H9 (cell line): ENCODE results near the gene OR52A5. TPM values are rescaled to one million over a fixed set of nuclear protein-coding genes. Genes with fewer than 3 reads are reported as not detected.

ENCODE experiments used
- DNase-seq: peaks from one replicate; pipeline ENCODE4 v3.0.0-alpha.2; 2017
- H2AFZ ChIP-seq: one replicate; pipeline ENCODE4 v1.6.1; 2013; ENCODE audit warnings: mild to moderate bottlenecking, low read length, control low read depth, moderate library complexity
- H2AK5ac ChIP-seq: 2 replicates; pipeline ENCODE4 v1.6.1; 2013; ENCODE audit warnings: low read length, control low read depth, mixed read lengths; ENCODE audit not compliant: insufficient read length
- H2BK120ac ChIP-seq: one replicate; pipeline ENCODE4 v1.6.1; 2013; ENCODE audit warnings: low read depth, mild to moderate bottlenecking, low read length, control low read depth, inconsistent platforms; ENCODE audit not compliant: poor library complexity, severe bottlenecking
- H2BK12ac ChIP-seq: 2 replicates; pipeline ENCODE4 v1.6.1; 2013; ENCODE audit warnings: low read length, control low read depth, mixed read lengths, low read depth; ENCODE audit not compliant: insufficient read length
- H2BK15ac ChIP-seq: 2 replicates; pipeline ENCODE4 v1.6.1; 2013; ENCODE audit warnings: low read depth, low read length, control low read depth
- H2BK20ac ChIP-seq: one replicate; pipeline ENCODE4 v1.6.1; 2013; ENCODE audit warnings: low read depth, mild to moderate bottlenecking, low read length, control low read depth, inconsistent platforms; ENCODE audit not compliant: poor library complexity, severe bottlenecking
- H2BK5ac ChIP-seq: 2 replicates; pipeline ENCODE4 v1.6.1; 2013; ENCODE audit warnings: low read length, control low read depth, mixed read lengths; ENCODE audit not compliant: insufficient read length
- H3K14ac ChIP-seq: 2 replicates; pipeline ENCODE4 v1.6.1; 2013; ENCODE audit warnings: low read length, control low read depth; ENCODE audit not compliant: insufficient read depth
- H3K18ac ChIP-seq: 2 replicates; pipeline ENCODE4 v1.6.1; 2013; ENCODE audit warnings: low read depth, mild to moderate bottlenecking, mixed read lengths, low read length, control low read depth; ENCODE audit not compliant: insufficient read length
- H3K23ac ChIP-seq: 2 replicates; pipeline ENCODE4 v1.6.1; 2013; ENCODE audit warnings: low read length, control low read depth, mixed read lengths, low read depth; ENCODE audit not compliant: insufficient read length
- H3K23me2 ChIP-seq: 2 replicates; pipeline ENCODE4 v1.6.1; 2013; ENCODE audit warnings: low read depth, mild to moderate bottlenecking, mixed read lengths, low read length, control low read depth; ENCODE audit not compliant: insufficient read length, poor library complexity, severe bottlenecking
- H3K27ac ChIP-seq: 2 replicates; pipeline ENCODE4 v1.5.1; 2013; ENCODE audit warnings: low read length, control low read depth, mixed read lengths, low read depth; ENCODE audit not compliant: insufficient read length
- H3K27me3 ChIP-seq: 2 replicates; pipeline ENCODE4 v1.6.1; 2013; ENCODE audit warnings: low read length, control low read depth, inconsistent platforms; ENCODE audit not compliant: insufficient read depth
- H3K4ac ChIP-seq: 2 replicates; pipeline ENCODE4 v1.6.1; 2013; ENCODE audit warnings: low read depth, mild to moderate bottlenecking, control low read depth, inconsistent platforms, low read length, moderate library complexity
- H3K4me1 ChIP-seq: 2 replicates; pipeline ENCODE4 v1.6.1; 2013; ENCODE audit warnings: low read length, control low read depth, inconsistent platforms; ENCODE audit not compliant: insufficient read depth
- H3K4me2 ChIP-seq: 2 replicates; pipeline ENCODE4 v1.6.1; 2013; ENCODE audit warnings: low read length, control low read depth, mixed read lengths; ENCODE audit not compliant: insufficient read length, insufficient read depth
- H3K56ac ChIP-seq: 2 replicates; pipeline ENCODE4 v1.6.1; 2013; ENCODE audit warnings: low read depth, mild to moderate bottlenecking, mixed read lengths, low read length, control low read depth; ENCODE audit not compliant: insufficient read length
- H3K79me1 ChIP-seq: 2 replicates; pipeline ENCODE4 v1.6.1; 2013; ENCODE audit warnings: low read depth, mild to moderate bottlenecking, moderate library complexity, low read length, control low read depth, inconsistent platforms; ENCODE audit not compliant: insufficient read depth, poor library complexity, severe bottlenecking
- H3K79me2 ChIP-seq: 2 replicates; pipeline ENCODE4 v1.6.1; 2013; ENCODE audit warnings: low read length, control low read depth, inconsistent platforms; ENCODE audit not compliant: insufficient read depth
- H3K9ac ChIP-seq: 2 replicates; pipeline ENCODE4 v1.6.1; 2013; ENCODE audit warnings: low read length, control low read depth, mixed read lengths; ENCODE audit not compliant: insufficient read length; ENCODE audit errors: extremely low read depth
- H3K9me3 ChIP-seq: one replicate; pipeline ENCODE4 v1.6.1; 2013; ENCODE audit warnings: low read depth, low read length, inconsistent platforms; ENCODE audit not compliant: control insufficient read depth
- H3T11ph ChIP-seq: one replicate; pipeline ENCODE4 v1.6.1; 2013; ENCODE audit warnings: mild to moderate bottlenecking, low read length, control low read depth, inconsistent platforms
- H4K20me1 ChIP-seq: one replicate; pipeline ENCODE4 v1.6.1; 2013; ENCODE audit not compliant: control insufficient read depth, insufficient read length, insufficient read depth
- H4K5ac ChIP-seq: 2 replicates; pipeline ENCODE4 v1.6.1; 2013; ENCODE audit warnings: low read depth, mild to moderate bottlenecking, mixed read lengths, low read length, control low read depth; ENCODE audit not compliant: insufficient read length
- H4K8ac ChIP-seq: replicated peaks from 2 replicates; pipeline ENCODE4 v1.6.1; 2013; ENCODE audit warnings: low read length, control low read depth, mixed read lengths, low read depth; ENCODE audit not compliant: insufficient read length
- H4K91ac ChIP-seq: 2 replicates; pipeline ENCODE4 v1.6.1; 2013; ENCODE audit warnings: low read depth, mild to moderate bottlenecking, moderate library complexity, mixed read lengths, low read length, control low read depth; ENCODE audit not compliant: insufficient read length
- H3K27ac Mint-ChIP-seq, 3 experiments: 2 replicates in 2 of 3; 3 replicates in 1 of 3; pipeline ENCODE4 v1.8.0; 2020 to 2021; ENCODE audit warnings: mixed read lengths in 3 of 3, mild to moderate bottlenecking in 1 of 3, moderate library complexity in 1 of 3
- H3K27me3 Mint-ChIP-seq: 2 replicates; pipeline ENCODE4 v1.8.0; 2021; ENCODE audit warnings: low read depth, mild to moderate bottlenecking, moderate library complexity, mixed read lengths
- H3K36me3 Mint-ChIP-seq, 3 experiments: 2 replicates in 2 of 3; 3 replicates in 1 of 3; pipeline ENCODE4 v1.8.0; 2020 to 2021; ENCODE audit warnings: low read depth in 3 of 3, mixed read lengths in 3 of 3; ENCODE audit not compliant: insufficient read depth in 1 of 3
- H3K4me1 Mint-ChIP-seq, 2 experiments: 2 replicates each; pipeline ENCODE4 v1.8.0; 2020; ENCODE audit warnings: mixed read lengths in 2 of 2
- H3K4me3 Mint-ChIP-seq, 2 experiments: 2 replicates in 1 of 2; 3 replicates in 1 of 2; pipeline ENCODE4 v1.8.0; 2020 to 2021; ENCODE audit warnings: mild to moderate bottlenecking in 2 of 2, mixed read lengths in 2 of 2, moderate library complexity in 1 of 2
- H3K9me3 Mint-ChIP-seq, 2 experiments: 2 replicates in 1 of 2; 3 replicates in 1 of 2; pipeline ENCODE4 v1.8.0; 2020; ENCODE audit warnings: mild to moderate bottlenecking in 2 of 2, mixed read lengths in 2 of 2, moderate library complexity in 1 of 2
- CTCF ChIP-seq: fragments of 200-600 bp; sonication (generic); conservative IDR thresholded peaks from 3 replicates; pipeline ENCODE4 v1.8.0; 2021; ENCODE audit warnings: antibody characterized with exemption, mild to moderate bottlenecking
- total RNA-seq: library from RNA; stranded (reverse); gene quantifications from 2 replicates; pipeline ENCODE4 v1.2.1, GENCODE V29; 2021

The OR52A5 gene
- total RNA-seq, 1 experiment from 2014 or later: not detected

GRCh38 chr11:5136261-5136660 is 1.9 kb downstream of the OR52A5 start:
- H2AFZ ChIP-seq: no peak overlapping the region
- no peak overlapping the region for H2BK5ac ChIP-seq
- no peak overlapping the region for H2BK12ac ChIP-seq
- Mint-ChIP-seq H3K9me3 (no peaks in the 10 kb centered on the region), H3K27ac (no peak overlapping the region), H3K36me3 (no peaks in the 10 kb centered on the region), H3K4me3 (no peak overlapping the region), H3K4me1 (peaks cover 29 to 31% of the 10 kb centered on the region in 2 experiments), H3K27me3 (no peaks in the 10 kb centered on the region)
- no peak overlapping the region for H2BK15ac ChIP-seq
- H2BK120ac ChIP-seq: no peak overlapping the region
- no peak overlapping the region for H3K18ac ChIP-seq
- H3K27ac ChIP-seq: no peak overlapping the region
- no peaks in the 10 kb centered on the region for H4K20me1 ChIP-seq
- no peak overlapping the region for H2AK5ac ChIP-seq
- H3K56ac ChIP-seq: no peak overlapping the region
- H3K14ac ChIP-seq: no peak overlapping the region
- no peak overlapping the region for H3K4me2 ChIP-seq
- H3T11ph ChIP-seq: no peak overlapping the region
- no peak overlapping the region for H4K91ac ChIP-seq
- no peak overlapping the region for H3K4ac ChIP-seq
- no peaks in the 10 kb centered on the region; the same call in 1 of the 2 replicates for H3K4me1 ChIP-seq
- H3K9me3 ChIP-seq: no peaks in the 10 kb centered on the region
- H3K79me1 ChIP-seq: no peaks in the 10 kb centered on the region
- H3K9ac ChIP-seq: no peak overlapping the region
- no peak for DNase-seq
- no peak overlapping the region for H4K8ac ChIP-seq
- no peaks in the 10 kb centered on the region for H3K27me3 ChIP-seq
- no peak overlapping the region for H4K5ac ChIP-seq
- H3K23me2 ChIP-seq: no peaks in the 10 kb centered on the region
- TF ChIP-seq CTCF: no peak
- no peak overlapping the region for H2BK20ac ChIP-seq
- no peak overlapping the region for H3K23ac ChIP-seq
- no peaks in the 10 kb centered on the region for H3K79me2 ChIP-seq
